GM19043 (cell line): ENCODE results near the gene CMIP.

Experiments
- ATAC-seq: cut with Tn5 transposase; IDR thresholded peaks from one replicate; pipeline ENCODE4 v1.9.1; 2021; ENCODE audit warnings: low read depth; ENCODE audit not compliant: unreplicated experiment

Gene CMIP

DNA sequence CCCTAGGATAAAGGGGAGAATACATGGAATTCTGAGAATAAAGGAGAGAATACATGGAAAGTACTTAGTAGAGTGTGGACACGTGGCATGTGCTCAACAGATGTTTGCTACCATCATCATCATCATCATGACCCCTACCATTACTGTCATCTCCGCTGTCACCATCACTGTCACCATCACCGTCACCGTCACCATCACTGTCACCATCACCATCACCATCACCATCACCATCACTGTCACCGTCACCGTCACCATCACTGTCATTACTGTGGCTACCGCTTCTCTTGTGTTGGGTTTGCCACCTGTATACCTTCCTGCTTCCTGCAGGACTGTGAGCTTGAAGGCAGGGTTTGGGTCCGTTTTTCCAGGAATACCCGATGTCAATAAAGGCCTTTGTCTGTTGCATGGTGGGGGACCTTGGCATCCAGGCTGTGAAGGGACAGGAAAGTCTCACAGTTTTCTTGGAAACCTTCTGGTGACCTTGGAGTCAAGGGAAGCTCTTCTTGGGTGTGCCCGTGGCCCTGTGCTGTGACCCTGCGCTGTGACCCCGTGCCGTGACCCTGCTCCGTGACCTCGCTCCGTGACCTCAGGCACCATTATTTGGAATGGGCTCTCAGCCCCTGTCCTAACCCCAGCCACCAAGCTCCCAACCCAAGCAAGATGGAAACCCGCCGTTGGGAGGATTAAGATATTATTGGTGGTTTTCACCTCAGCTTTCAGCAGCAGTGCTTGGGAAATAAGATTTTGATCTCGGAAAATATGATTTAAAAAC, 14.4 kb downstream of the CMIP start:
- ATAC-seq, result no peak

- no peak for ATAC-seq
Measured at GRCh38 chr16:81460075-81460474, 15.5 kb downstream of the CMIP start.

- no peak for ATAC-seq
Measured at GRCh38 chr16:81461243-81461642, 16.6 kb downstream of the CMIP start.

DNA sequence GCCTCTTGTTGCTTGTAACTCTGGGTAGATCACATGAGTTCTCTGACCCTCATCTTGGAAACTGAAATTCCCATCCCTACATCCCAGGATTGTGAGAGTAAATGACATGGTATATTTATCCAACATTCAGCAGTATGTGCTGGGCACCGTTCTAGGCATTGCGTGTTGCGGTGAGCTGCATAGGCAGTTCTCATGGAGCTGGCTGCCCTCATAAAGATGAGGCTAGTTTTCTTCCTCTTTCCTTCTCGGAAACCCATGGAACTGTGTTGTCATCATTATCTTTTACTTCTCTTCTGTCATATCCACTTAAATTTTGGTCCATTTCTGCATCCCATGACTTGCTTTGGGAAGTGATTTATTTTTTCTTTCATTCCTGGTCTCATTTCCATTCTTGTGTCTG, 17.2 kb downstream of the CMIP start:
- no peak for ATAC-seq

- ATAC-seq, result no peak
Measured at GRCh38 chr16:81462683-81463082, 18.1 kb downstream of the CMIP start.

- ATAC-seq, result no peak
Measured at GRCh38 chr16:81463296-81463890, 18.8 kb downstream of the CMIP start.

DNA sequence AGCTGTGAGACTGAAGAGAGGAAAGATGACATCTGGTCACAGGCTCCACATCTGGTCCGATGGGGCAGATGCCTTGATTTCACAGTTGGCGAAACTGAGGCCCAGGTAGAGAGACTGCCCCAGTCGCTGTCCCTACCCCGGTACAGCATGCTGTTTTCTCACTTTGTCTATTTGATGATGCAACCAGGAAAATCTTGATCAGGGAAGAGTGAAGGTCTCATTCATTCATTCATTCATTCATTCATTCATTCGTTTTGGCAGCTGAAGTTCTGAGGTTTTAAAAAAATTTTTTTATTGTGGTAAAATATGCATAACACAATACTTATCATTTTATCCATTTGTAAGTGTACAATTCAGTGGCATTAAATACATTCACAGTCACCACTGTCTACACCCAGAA, 19.7 kb downstream of the CMIP start:
- ATAC-seq, result no peak

GRCh38 chr16:81465375-81465943, 20.9 kb downstream of the CMIP start:
- ATAC-seq, result no peak

DNA sequence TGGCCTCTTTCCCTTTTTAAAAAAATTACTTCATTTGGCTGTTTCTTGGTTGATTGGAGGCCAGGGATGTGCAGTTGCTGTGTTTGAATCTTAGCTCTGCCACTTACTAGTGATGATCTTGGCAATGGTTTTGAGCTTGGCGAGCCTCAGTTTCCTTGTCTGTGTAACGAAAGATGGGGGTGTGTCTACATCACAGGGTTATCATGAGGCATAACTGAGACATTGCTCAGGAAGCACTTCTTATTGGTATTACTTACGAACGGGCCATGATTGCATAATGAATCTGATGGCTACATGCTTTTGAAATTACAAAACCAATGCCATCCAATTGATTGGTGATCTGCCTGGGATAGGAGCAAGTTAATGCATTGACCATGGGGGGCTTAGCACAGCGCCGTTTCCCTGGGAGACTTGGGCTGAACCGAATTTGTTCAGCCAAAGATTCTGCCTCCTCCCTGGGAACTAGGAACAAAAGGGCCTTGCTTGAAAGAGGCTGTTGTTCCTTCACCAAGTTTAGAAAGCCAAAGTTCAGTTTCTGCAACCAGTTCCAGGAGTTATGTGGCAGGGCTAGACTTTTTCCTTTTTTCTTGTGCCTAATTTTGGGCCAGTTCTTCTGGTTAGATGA, 21.9 kb downstream of the CMIP start:
- no peak for ATAC-seq

- ATAC-seq, result no peak
Measured at GRCh38 chr16:81467072-81467471, 22.5 kb downstream of the CMIP start.

GRCh38 chr16:81467815-81468214, 23.2 kb downstream of the CMIP start:
- no peak for ATAC-seq

- no peak for ATAC-seq
Measured at GRCh38 chr16:81468269-81468902, 23.8 kb downstream of the CMIP start.

DNA sequence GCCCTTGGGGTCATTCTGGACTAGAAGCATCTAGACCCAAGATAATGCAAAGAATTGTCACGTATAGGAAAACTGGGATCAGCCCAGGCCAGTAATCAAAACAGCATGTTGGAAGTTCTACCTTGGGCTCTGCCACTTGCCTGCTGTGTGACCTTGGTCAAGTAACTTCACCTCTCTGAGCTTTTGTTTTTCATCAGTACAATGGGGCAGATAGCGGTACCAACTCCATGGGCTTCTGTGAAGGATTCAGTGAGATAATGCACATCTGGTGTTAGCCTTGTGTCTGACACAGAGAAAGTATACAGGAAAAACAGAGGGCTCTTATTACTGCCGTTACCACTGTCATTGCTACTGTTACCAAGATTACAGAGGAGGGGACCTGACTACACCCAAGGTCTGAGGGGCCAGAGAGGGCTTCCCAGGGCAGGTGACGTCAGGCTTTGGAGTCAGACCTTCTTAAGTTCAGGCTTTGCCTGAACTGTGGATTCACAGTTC, 24.6 kb downstream of the CMIP start:
- ATAC-seq, result no peak

DNA sequence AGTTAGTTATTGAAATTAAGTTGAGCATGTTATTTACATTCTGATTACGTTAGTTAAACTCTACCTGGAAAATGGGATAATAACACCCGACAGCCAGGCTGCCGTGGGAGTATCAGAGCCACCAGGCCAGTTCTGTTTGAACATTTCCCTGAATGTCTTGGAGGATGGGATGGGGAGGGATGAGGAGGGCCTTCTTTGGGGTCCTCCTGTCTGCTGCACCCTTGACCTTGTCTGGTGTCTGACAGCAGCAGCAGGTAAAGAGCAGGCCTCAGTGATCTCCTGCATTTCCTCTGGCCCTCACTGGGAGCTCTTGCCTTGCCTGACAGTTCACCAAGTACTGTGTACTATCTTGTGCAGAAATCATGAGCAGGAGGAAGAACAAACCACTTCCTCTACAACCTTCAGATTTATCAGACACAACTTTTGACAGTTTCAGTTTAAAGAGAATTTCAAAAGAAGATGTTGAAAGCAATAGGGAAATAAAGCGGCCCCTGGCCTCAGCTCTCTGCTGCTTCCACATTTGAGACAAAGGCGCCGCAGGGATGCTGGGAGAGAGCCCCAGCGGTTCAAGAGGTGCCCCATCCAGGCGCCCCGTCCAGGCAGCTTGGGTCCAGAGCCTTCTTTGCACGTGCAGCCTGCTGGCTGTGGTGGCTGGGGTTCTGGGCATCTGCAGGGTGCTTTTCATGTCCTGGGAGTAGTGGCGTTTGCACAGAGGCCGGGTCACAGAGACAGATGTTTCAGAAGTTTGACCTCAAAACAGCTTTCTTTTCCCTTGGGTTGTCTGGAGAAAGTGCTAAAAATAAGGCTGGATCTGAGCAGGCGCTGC, 25.3 kb downstream of the CMIP start:
- ATAC-seq, result peak; percentile 86

- ATAC-seq, result no peak
Measured at GRCh38 chr16:81470796-81471636, 26.4 kb downstream of the CMIP start.

- ATAC-seq, result no peak
Measured at GRCh38 chr16:81471882-81472281, 27.3 kb downstream of the CMIP start.

GRCh38 chr16:81472391-81472790, 27.8 kb downstream of the CMIP start:
- ATAC-seq, result no peak

DNA sequence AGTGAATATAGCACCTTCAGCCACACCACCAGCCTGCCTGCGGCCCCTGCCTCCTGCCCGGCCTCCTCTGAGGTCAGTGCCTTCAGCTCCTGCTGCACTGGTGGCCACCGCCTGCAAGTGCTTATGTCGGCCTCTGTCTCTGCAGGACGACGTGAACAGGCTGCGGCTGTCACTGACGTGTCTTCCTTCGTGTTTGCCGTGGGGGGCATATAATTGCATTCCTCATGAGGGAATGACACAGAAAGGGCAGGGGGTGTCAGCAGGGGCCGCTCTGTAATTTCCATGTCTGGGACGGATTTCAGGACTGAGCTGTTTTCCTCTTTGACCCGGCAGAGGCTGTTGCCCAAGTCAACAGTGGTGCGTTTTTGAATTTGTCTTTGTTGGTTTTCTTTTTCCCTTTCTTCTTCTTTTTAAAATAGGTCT, 28.5 kb downstream of the CMIP start:
- no peak for ATAC-seq

DNA sequence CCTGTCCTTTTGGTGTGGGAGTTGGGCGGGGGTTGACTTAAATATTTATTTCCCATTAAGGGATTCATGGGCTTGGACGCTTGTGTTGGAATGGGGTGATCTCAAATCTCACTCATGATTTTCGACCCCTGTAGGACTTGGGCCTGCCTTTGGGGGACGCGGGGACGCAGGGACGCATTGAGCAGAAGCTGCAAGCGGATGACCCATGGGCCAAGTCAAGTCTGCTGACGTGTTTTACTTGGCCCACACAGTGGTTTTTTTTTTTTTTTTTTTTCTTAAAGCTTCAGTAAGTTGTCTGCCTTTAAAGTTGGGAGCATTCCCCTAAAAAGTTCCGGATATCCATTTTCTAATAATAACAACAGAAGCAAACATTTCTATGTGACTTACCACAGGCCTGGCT, 28.9 kb downstream of the CMIP start:
- ATAC-seq, result no peak
